Measurements from ENCODE around the gene MC1R. TPM values are rescaled to one million over a fixed set of nuclear protein-coding genes. Genes with fewer than 3 reads are reported as not detected.

The MC1R gene
- total RNA-seq, 2 donors from 2014 or later = 5.6 to 22.5 TPM

GRCh38 chr16:89958596-89958995 is 39.9 kb downstream of the MC1R start:
- no peak for DNase-seq (ENCODE audit: low spot score)
- H3K27me3 ChIP-seq (replicated peaks; ENCODE audit: insufficient read depth) = no peaks in the 10 kb centered on the region
- intact Hi-C loops (cut with DNase I) = no loop called here
- no peaks in the 10 kb centered on the region for H3K4me1 ChIP-seq (replicated peaks)
- H3K9me3 ChIP-seq = no peaks in the 10 kb centered on the region
- TF ChIP-seq POLR2AphosphoS5 (IDR thresholded peaks at IDR 0.05) (no peak), POLR2A (IDR thresholded peaks at IDR 0.05) (no peak)
- TF ChIP-seq, protein P1, sequence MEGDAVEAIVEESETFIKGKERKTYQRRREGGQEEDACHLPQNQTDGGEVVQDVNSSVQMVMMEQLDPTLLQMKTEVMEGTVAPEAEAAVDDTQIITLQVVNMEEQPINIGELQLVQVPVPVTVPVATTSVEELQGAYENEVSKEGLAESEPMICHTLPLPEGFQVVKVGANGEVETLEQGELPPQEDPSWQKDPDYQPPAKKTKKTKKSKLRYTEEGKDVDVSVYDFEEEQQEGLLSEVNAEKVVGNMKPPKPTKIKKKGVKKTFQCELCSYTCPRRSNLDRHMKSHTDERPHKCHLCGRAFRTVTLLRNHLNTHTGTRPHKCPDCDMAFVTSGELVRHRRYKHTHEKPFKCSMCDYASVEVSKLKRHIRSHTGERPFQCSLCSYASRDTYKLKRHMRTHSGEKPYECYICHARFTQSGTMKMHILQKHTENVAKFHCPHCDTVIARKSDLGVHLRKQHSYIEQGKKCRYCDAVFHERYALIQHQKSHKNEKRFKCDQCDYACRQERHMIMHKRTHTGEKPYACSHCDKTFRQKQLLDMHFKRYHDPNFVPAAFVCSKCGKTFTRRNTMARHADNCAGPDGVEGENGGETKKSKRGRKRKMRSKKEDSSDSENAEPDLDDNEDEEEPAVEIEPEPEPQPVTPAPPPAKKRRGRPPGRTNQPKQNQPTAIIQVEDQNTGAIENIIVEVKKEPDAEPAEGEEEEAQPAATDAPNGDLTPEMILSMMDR (IDR thresholded peaks at IDR 0.05) = no peak
- 98% methylated on average over 10 of the region's 10 CpGs for WGBS
- H3K27ac ChIP-seq = no peak overlapping the region
- peaks cover 0 to 10% of the 10 kb centered on the region in 2 donors for H3K36me3 ChIP-seq
- H3K4me3 ChIP-seq = no peak overlapping the region

GRCh38 chr16:89960966-89961365 is 42.3 kb downstream of the MC1R start:
- TF ChIP-seq, protein P1 (IDR thresholded peaks at IDR 0.05) = no peak
- no peak for TF ChIP-seq POLR2AphosphoS5 (IDR thresholded peaks at IDR 0.05)
- 93% methylated on average over 13 of the region's 13 CpGs for WGBS
- H3K27me3 ChIP-seq (replicated peaks; ENCODE audit: insufficient read depth) = no peaks in the 10 kb centered on the region
- intact Hi-C loops (cut with DNase I) = no loop called here
- H3K4me3 ChIP-seq = no peak overlapping the region
- peaks cover 0 to 10% of the 10 kb centered on the region in 2 donors for H3K36me3 ChIP-seq
- no peaks in the 10 kb centered on the region for H3K4me1 ChIP-seq (replicated peaks)
- DNase-seq (ENCODE audit: low spot score) = no peak
- no peaks in the 10 kb centered on the region for H3K9me3 ChIP-seq
- H3K27ac ChIP-seq = no peak overlapping the region

DNA sequence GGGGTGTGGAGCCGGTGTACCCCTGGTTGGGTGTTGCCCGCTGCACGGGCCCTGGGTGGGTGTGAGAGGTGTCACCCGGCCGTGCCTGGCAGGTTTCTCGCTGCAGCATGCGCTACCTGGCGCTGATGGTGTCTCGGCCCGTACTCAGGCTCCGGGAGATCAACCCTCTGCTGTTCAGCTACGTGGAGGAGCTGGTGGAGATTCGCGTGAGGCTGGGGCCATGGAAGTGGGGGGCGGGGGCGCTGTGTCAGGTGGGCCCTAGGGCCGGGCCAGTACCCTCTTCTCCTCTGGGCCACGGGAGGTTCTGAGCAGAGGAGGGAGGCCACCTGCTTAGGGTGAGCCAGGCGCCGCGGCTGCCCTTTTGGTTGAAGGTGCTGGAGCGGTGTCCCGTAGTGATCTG is 43.3 kb downstream of the MC1R start:
- WGBS = 93% methylated on average over 18 of the region's 23 CpGs
- Histone ChIP-seq H3K4me1 (replicated peaks) (no peaks in the 10 kb centered on the region), H3K36me3 (peaks cover 0 to 6% of the 10 kb centered on the region in 2 donors), H3K27ac (no peak overlapping the region), H3K9me3 (no peaks in the 10 kb centered on the region), H3K27me3 (replicated peaks; ENCODE audit: insufficient read depth) (no peaks in the 10 kb centered on the region), H3K4me3 (no peak overlapping the region)
- DNase-seq (ENCODE audit: low spot score) = no peak
- TF ChIP-seq POLR2A (IDR thresholded peaks at IDR 0.05) = no peak
- no peak for TF ChIP-seq POLR2AphosphoS5 (IDR thresholded peaks at IDR 0.05)
- TF ChIP-seq, protein P1 (IDR thresholded peaks at IDR 0.05) = no peak
- intact Hi-C loops (cut with DNase I) = no loop called here

- H3K27me3 ChIP-seq (replicated peaks; ENCODE audit: insufficient read depth) = no peaks in the 10 kb centered on the region
- H3K36me3 ChIP-seq = no peaks in the 10 kb centered on the region
- TF ChIP-seq, protein P1 (IDR thresholded peaks at IDR 0.05) = no peak
- TF ChIP-seq POLR2AphosphoS5 (IDR thresholded peaks at IDR 0.05) (no peak), POLR2A (IDR thresholded peaks at IDR 0.05) (no peak)
- 84% methylated on average over 26 of the region's 26 CpGs for WGBS
- intact Hi-C loops (cut with DNase I) = no loop called here
- no peak overlapping the region for H3K27ac ChIP-seq
- no peak for DNase-seq (ENCODE audit: low spot score)
- H3K4me3 ChIP-seq = no peak overlapping the region
- no peaks in the 10 kb centered on the region for H3K4me1 ChIP-seq (replicated peaks)
- no peaks in the 10 kb centered on the region for H3K9me3 ChIP-seq
Observed at GRCh38 chr16:89962754-89963498, 44.3 kb downstream of the MC1R start.

GRCh38 chr16:89964201-89964600 is 45.5 kb downstream of the MC1R start:
- WGBS = 87% methylated on average over 22 of the region's 25 CpGs
- Histone ChIP-seq H3K27me3 (replicated peaks; ENCODE audit: insufficient read depth) (no peaks in the 10 kb centered on the region), H3K36me3 (no peaks in the 10 kb centered on the region), H3K4me1 (replicated peaks) (no peaks in the 10 kb centered on the region), H3K9me3 (no peaks in the 10 kb centered on the region), H3K27ac (no peak overlapping the region), H3K4me3 (no peak overlapping the region)
- intact Hi-C loops (cut with DNase I) = no loop called here
- no peak for TF ChIP-seq POLR2A (IDR thresholded peaks at IDR 0.05)
- no peak for TF ChIP-seq POLR2AphosphoS5 (IDR thresholded peaks at IDR 0.05)
- TF ChIP-seq, protein P1 (IDR thresholded peaks at IDR 0.05) = no peak
- no peak for DNase-seq (ENCODE audit: low spot score)

All from prostate gland (tissue), 2 donors.